Trophoblast cell (in vitro differentiated cells and primary cell): ENCODE data around the gene PROKR2.

Source experiments
- DNase-seq, 2 donors: peaks; one replicate each; pipeline ENCODE4 v3.0.0-alpha.2; 2016
- H2AFZ ChIP-seq: 2 replicates; pipeline ENCODE4 v1.6.1; 2013; ENCODE audit warnings: low read length, moderate library complexity, mild to moderate bottlenecking; ENCODE audit not compliant: insufficient read depth, poor library complexity
- H2AK5ac ChIP-seq: 2 replicates; pipeline ENCODE4 v1.6.1; 2013; ENCODE audit warnings: mild to moderate bottlenecking, low read length
- H2BK120ac ChIP-seq: 2 replicates; pipeline ENCODE4 v1.6.1; 2013; ENCODE audit warnings: low read length, mild to moderate bottlenecking, moderate library complexity; ENCODE audit not compliant: insufficient read depth, poor library complexity
- H2BK12ac ChIP-seq: 2 replicates; pipeline ENCODE4 v1.6.1; 2013; ENCODE audit warnings: mild to moderate bottlenecking, low read length, moderate library complexity
- H2BK5ac ChIP-seq: 2 replicates; pipeline ENCODE4 v1.6.1; 2013; ENCODE audit warnings: low read length, low read depth, moderate library complexity, mild to moderate bottlenecking; ENCODE audit not compliant: poor library complexity
- H3K14ac ChIP-seq: 2 replicates; pipeline ENCODE4 v1.6.1; 2013; ENCODE audit warnings: mild to moderate bottlenecking, low read length
- H3K18ac ChIP-seq: 2 replicates; pipeline ENCODE4 v1.6.1; 2013; ENCODE audit warnings: mild to moderate bottlenecking, low read length
- H3K23ac ChIP-seq: 2 replicates; pipeline ENCODE4 v1.6.1; 2013; ENCODE audit warnings: low read length
- H3K27ac ChIP-seq: 2 replicates; pipeline ENCODE4 v1.5.1; 2013; ENCODE audit warnings: low read depth, mild to moderate bottlenecking, inconsistent platforms, low read length, moderate library complexity
- H3K27me3 ChIP-seq: 2 replicates; pipeline ENCODE4 v1.6.1; 2013; ENCODE audit warnings: inconsistent platforms, mild to moderate bottlenecking, low read length, moderate library complexity; ENCODE audit not compliant: insufficient read depth
- H3K36me3 ChIP-seq, 2 experiments: 1 replicate in 1 of 2; 2 replicates in 1 of 2; pipeline ENCODE4 v1.6.1; 2013; ENCODE audit warnings: low read length in 2 of 2, mild to moderate bottlenecking in 2 of 2, moderate library complexity in 1 of 2; ENCODE audit not compliant: insufficient read depth in 2 of 2, control insufficient read depth in 1 of 2
- H3K4ac ChIP-seq: 2 replicates; pipeline ENCODE4 v1.6.1; 2013; ENCODE audit warnings: low read depth, mild to moderate bottlenecking, low read length, moderate library complexity
- H3K4me1 ChIP-seq, 2 experiments: 1 replicate in 1 of 2; 2 replicates in 1 of 2; pipeline ENCODE4 v1.6.1; 2013; ENCODE audit warnings: low read length in 2 of 2, mild to moderate bottlenecking in 2 of 2, moderate library complexity in 1 of 2; ENCODE audit not compliant: insufficient read depth in 2 of 2, control insufficient read depth in 1 of 2
- H3K4me2 ChIP-seq: 2 replicates; pipeline ENCODE4 v1.6.1; 2013; ENCODE audit warnings: inconsistent platforms, mild to moderate bottlenecking, low read length, moderate library complexity
- H3K4me3 ChIP-seq: 2 replicates; pipeline ENCODE4 v1.5.1; 2013; ENCODE audit warnings: mild to moderate bottlenecking, low read depth, low read length, inconsistent platforms
- H3K79me1 ChIP-seq: one replicate; pipeline ENCODE4 v1.6.1; 2013; ENCODE audit warnings: low read length
- H3K79me2 ChIP-seq: 2 replicates; pipeline ENCODE4 v1.6.1; 2013; ENCODE audit warnings: low read length, mild to moderate bottlenecking; ENCODE audit not compliant: control insufficient read depth, insufficient read depth, poor library complexity
- H3K9ac ChIP-seq: 2 replicates; pipeline ENCODE4 v1.6.1; 2013; ENCODE audit warnings: mild to moderate bottlenecking, low read length
- H3K9me3 ChIP-seq: 2 replicates; pipeline ENCODE4 v1.6.1; 2013; ENCODE audit warnings: low read depth, mild to moderate bottlenecking, control low read depth, inconsistent platforms, low read length; ENCODE audit not compliant: insufficient read depth
- H4K12ac ChIP-seq: 2 replicates; pipeline ENCODE4 v1.6.1; 2013; ENCODE audit warnings: low read depth, mild to moderate bottlenecking, low read length, moderate library complexity
- H4K8ac ChIP-seq: 2 replicates; pipeline ENCODE4 v1.6.1; 2013; ENCODE audit warnings: low read depth, mild to moderate bottlenecking, low read length, moderate library complexity
- H4K91ac ChIP-seq: one replicate; pipeline ENCODE4 v1.6.1; 2013; ENCODE audit warnings: low read depth, mild to moderate bottlenecking, low read length, moderate library complexity
- WGBS: extraction: QIAGEN DNeasy Blood & Tissue Kit; methylation state at CpG from one replicate; pipeline ENCODE4 v1.1.7; 2013; ENCODE audit warnings: missing lambda C conversion rate; ENCODE audit not compliant: insufficient read length, insufficient coverage; ENCODE audit errors: extremely low coverage; 5-methylcytosine and 5-hydroxymethylcytosine counted together

PROKR2 gene

DNA sequence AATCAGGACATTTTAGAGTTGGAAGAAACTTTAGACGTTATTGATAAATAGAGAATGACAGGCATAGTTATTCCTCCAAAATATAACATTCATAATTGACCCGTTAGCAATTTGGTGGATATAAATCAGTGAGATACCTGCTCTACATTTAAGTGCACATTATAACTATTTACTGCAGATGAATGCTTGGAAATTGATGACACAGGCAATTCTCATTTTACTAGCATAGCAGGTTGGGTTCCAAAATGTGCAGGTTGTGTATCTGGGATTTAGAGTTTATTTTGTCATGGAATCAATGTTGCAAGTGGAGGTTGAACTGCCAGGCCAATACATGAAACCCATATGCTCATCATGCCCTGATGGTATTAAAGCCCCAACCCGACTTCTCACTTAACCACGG lies 44.4 kb upstream of the PROKR2 start:
- H3K79me1 ChIP-seq: no peaks in the 10 kb centered on the region
- no peak for DNase-seq
- H3K36me3 ChIP-seq: peaks cover 0 to 2% of the 10 kb centered on the region in 2 experiments
- H3K27me3 ChIP-seq: no peaks in the 10 kb centered on the region
- H3K23ac ChIP-seq: no peak overlapping the region
- no peak overlapping the region for H3K18ac ChIP-seq
- no peak overlapping the region for H3K9ac ChIP-seq
- no peak overlapping the region for H2AK5ac ChIP-seq
- H2AFZ ChIP-seq: no peak overlapping the region
- no peak overlapping the region for H4K8ac ChIP-seq
- no peak overlapping the region for H2BK5ac ChIP-seq
- H4K91ac ChIP-seq: no peak overlapping the region
- H2BK120ac ChIP-seq: no peak overlapping the region
- H2BK12ac ChIP-seq: no peak overlapping the region
- peaks cover 3% of the 10 kb centered on the region for H3K9me3 ChIP-seq
- no peak overlapping the region for H3K4me2 ChIP-seq
- no peak overlapping the region for H3K14ac ChIP-seq
- WGBS: no CpG with 5 or more reads among the region's 4 CpGs
- peaks cover 0 to 3% of the 10 kb centered on the region in 2 experiments for H3K4me1 ChIP-seq
- no peak overlapping the region for H4K12ac ChIP-seq
- no peaks in the 10 kb centered on the region for H3K79me2 ChIP-seq
- H3K4ac ChIP-seq: no peak overlapping the region
- H3K4me3 ChIP-seq: no peak overlapping the region
- H3K27ac ChIP-seq: no peak overlapping the region

- H2AFZ ChIP-seq: no peak overlapping the region
- H3K4me3 ChIP-seq: no peak overlapping the region
- H2BK12ac ChIP-seq: no peak overlapping the region
- H4K91ac ChIP-seq: no peak overlapping the region
- H4K8ac ChIP-seq: no peak overlapping the region
- no peak overlapping the region for H3K27ac ChIP-seq
- H3K18ac ChIP-seq: no peak overlapping the region
- H3K4ac ChIP-seq: no peak overlapping the region
- H3K9me3 ChIP-seq: peaks cover 2% of the 10 kb centered on the region
- no peak overlapping the region for H2BK120ac ChIP-seq
- H4K12ac ChIP-seq: no peak overlapping the region
- H3K79me1 ChIP-seq: no peaks in the 10 kb centered on the region
- no peaks in the 10 kb centered on the region for H3K27me3 ChIP-seq
- H2BK5ac ChIP-seq: no peak overlapping the region
- no peak for DNase-seq
- peaks cover 0 to 2% of the 10 kb centered on the region in 2 experiments for H3K4me1 ChIP-seq
- H3K36me3 ChIP-seq: no peaks in the 10 kb centered on the region
- no peaks in the 10 kb centered on the region for H3K79me2 ChIP-seq
- no peak overlapping the region for H2AK5ac ChIP-seq
- no peak overlapping the region for H3K4me2 ChIP-seq
- no peak overlapping the region for H3K23ac ChIP-seq
- no peak overlapping the region for H3K14ac ChIP-seq
- WGBS: no CpG with 5 or more reads among the region's 2 CpGs
- H3K9ac ChIP-seq: no peak overlapping the region
These were observed 41.2 kb upstream of the PROKR2 start for GRCh38 chr20:5357946-5358345.

- Histone ChIP-seq H3K18ac (no peak overlapping the region), H3K9me3 (peaks cover 2% of the 10 kb centered on the region), H4K91ac (no peak overlapping the region), H3K4me1 (peaks cover 0 to 2% of the 10 kb centered on the region in 2 experiments), H2BK12ac (no peak overlapping the region), H3K27me3 (no peaks in the 10 kb centered on the region), H3K79me2 (no peaks in the 10 kb centered on the region), H2AK5ac (no peak overlapping the region), H3K79me1 (no peaks in the 10 kb centered on the region), H3K23ac (no peak overlapping the region), H3K4me3 (no peak overlapping the region), H4K12ac (no peak overlapping the region), H3K9ac (no peak overlapping the region), H3K4me2 (no peak overlapping the region), H2AFZ (no peak overlapping the region), H2BK5ac (no peak overlapping the region), H2BK120ac (no peak overlapping the region), H3K27ac (no peak overlapping the region), H3K36me3 (no peaks in the 10 kb centered on the region), H3K4ac (no peak overlapping the region), H3K14ac (no peak overlapping the region), H4K8ac (no peak overlapping the region)
- no CpG with 5 or more reads among the region's 4 CpGs for WGBS
- DNase-seq: no peak
These were observed 40.2 kb upstream of the PROKR2 start for GRCh38 chr20:5356941-5357340.

- Histone ChIP-seq H2AFZ (no peak overlapping the region), H3K18ac (no peak overlapping the region), H2BK5ac (no peak overlapping the region), H3K23ac (no peak overlapping the region), H4K91ac (no peak overlapping the region), H3K36me3 (no peaks in the 10 kb centered on the region), H2BK12ac (no peak overlapping the region), H3K9me3 (no peaks in the 10 kb centered on the region), H3K27ac (no peak overlapping the region), H3K4me1 (peaks cover 0 to 2% of the 10 kb centered on the region in 2 experiments), H3K79me2 (no peaks in the 10 kb centered on the region), H2AK5ac (no peak overlapping the region), H3K9ac (no peak overlapping the region), H3K79me1 (no peaks in the 10 kb centered on the region), H3K27me3 (no peaks in the 10 kb centered on the region), H4K8ac (no peak overlapping the region), H4K12ac (no peak overlapping the region), H2BK120ac (no peak overlapping the region), H3K4me2 (no peak overlapping the region), H3K4ac (no peak overlapping the region), H3K14ac (no peak overlapping the region), H3K4me3 (no peak overlapping the region)
- peak in 1 of 2 donors; percentile 38 for DNase-seq
- WGBS: no CpG with 5 or more reads among the region's 2 CpGs
These were observed 38.1 kb upstream of the PROKR2 start for GRCh38 chr20:5354901-5355300.
